GM18861 (cell line): Measurements from ENCODE around the gene C10orf71.

ENCODE experiments used
- ATAC-seq: cut with Tn5 transposase; IDR thresholded peaks from one replicate; pipeline ENCODE4 v1.9.1; 2021; ENCODE audit not compliant: unreplicated experiment

Gene C10orf71

DNA sequence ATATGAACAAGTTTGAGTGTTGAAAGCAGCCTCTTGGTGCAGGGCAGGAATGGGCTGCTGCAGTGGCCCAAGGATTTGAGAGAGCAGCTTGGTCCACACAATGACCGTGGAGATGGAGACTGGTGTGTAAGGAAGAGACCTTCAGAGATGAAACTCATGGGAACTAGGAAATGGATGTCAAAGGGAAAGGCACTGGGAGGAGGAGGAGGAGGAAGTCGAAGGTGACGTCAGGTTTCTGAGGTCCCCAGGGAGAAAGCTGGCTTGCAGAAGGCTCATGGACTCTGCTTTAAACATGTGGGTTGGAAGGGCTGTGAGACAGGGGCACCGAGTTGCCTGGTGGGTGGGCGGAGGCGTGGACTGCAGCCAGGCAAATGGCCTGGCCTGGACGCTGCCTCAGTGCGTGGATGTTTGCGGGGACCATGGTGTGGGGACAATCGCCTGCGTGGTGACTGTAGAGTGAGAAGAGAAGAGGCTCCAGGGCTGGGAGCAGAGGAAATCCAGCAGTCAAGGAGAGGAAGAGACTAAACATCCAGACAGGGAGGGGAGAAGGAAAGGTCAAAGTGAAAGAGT lies 14.6 kb downstream of the C10orf71 start:
- ATAC-seq: no peak

DNA sequence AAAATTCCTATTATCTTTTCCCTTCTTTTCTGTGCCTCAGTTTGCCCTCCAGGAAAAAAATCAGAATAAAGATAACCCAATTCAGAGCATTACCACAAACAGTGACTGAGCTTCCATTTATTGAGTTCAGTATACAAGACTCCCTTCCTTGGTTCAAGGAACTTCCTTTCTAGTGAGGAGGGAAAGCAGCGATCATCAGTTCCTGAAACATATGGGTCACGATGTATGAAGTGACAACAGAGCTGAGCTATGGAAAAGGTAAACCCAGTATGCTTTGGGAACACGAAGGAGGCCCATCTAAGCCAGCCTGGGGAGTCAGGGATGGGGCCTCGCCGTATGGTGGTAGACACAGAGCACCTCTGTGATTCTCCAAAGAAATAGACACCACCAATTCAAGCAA lies 15.8 kb downstream of the C10orf71 start:
- ATAC-seq: no peak

DNA sequence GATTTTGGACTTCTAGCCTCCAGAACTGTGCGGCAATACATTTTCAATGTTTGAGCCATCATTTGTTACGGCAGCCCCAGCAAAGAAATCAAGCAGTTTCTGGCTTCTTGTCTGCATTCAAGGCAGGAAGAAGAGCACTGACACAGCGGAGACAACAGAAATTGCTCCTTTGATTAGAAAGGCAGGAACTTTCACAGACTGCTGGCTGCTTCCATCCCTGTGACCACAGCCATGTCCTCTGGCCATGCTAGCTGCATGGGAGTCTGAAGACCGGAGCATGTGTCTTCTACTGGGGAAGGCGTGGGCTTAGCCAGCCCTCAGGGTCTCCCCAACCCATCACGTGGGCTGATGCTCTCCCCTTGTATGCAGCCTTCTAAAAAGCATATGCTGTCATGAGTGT lies 19.1 kb downstream of the C10orf71 start:
- no peak for ATAC-seq

DNA sequence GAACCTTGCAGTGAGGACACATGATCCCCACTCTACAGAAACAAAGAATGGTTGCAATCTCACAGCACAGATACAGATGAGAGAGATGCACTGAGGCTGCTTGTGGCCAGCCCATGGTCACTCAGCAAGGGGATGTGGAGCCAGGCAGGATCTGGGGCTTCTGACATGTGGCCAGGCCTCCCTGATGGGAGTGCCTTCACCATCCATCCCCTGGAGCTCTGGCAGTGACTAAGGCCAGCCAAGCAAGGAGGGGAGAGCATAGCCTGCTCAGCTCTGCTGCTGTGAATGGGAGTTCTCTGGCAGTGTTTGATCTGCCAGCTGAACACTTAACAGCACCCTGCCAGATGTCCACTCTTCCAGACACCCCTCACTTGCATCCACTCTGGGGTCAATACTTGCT lies 19.8 kb downstream of the C10orf71 start:
- ATAC-seq: no peak

DNA sequence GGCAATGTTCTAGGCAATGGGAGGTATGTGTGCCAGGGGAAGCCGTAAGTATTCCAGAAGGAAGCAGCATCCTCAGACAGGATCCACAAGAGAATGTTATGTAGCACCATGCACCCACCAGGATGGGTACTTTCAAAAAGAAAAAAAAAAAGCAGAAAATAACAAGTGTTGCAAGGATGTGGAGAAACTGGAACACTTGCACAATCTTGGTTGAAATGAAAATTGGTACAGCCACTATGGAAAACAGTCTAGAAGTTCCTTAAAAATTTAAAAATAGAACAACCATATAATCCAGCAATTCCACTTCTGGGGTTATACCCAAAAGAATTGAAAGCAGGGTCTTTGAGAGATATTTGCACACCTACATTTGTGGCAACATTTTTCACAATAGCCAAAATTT lies 20.2 kb downstream of the C10orf71 start:
- no peak for ATAC-seq

DNA sequence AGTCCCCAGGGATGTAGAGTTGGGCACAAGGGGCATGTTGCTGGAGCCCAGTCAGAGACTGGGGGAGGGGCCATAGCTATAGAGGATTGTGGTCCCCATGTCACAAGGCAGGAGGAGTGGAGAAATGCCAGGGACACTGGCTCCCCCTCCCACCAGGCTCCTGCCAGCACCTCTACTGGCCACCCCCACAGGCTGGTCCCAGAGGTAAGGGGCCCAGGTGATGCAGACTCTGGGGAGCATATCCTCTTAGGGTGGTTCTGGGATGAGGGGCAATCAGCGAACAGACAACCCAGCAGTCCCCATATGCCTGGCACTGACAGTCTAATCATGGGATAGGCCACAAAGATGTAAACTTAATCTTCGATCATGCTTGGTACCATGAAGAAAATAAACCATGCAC lies 21.2 kb downstream of the C10orf71 start:
- no peak for ATAC-seq

DNA sequence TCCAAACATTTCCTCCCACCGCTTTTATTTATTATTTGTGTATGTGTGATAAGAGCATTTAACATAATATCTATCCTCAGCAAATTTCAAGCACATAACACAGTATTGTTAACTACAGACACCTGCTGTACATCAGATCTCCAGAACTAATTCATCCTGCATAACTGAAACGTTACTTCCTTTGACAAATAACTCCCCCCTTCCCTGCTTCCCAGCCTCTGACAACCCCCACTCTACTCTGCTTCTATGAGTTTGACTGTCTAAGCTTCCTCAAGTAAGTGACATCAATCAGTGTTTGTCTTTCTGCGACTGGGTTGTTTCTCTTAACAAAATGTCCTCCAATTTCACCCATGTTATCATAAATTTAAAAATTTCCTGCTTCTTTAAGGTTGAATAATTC lies 22.1 kb downstream of the C10orf71 start:
- no peak for ATAC-seq

DNA sequence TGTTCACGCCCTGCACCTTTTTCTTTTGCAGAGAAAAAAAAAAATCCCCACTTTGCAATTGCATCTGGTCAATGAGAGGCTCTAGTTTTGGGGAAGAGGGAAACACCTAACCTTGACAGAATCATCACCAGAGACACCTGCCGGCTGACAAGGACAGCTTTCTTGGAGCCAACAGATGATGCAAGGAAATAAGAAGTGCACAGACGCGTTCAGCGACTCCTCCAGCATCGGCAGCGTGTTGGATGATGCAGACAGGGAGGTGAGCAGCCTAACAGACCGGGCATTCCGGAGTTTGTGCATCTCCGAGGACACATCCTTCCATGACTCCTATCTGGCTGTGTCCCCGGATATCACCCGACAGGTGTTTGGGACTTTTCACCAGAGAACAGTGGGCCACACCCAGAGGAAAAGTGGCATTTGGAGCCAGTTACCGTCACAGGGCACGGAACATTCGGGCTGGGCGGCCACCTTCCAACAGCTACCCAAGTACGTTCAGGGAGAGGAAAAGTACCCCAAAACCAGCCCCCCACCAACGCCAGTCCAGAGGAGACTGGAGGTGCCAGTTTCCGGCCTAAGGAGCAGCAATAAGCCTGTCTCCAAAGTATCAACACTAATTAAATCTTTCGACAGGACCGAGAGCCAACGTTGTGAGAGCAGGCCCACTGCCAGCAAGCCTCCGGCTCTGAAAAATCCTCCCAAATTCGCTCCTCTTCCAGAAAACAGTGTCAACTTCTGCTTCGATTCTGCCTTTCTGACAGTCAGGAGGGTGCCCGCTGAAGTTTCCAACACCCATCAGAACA lies 23.6 kb downstream of the C10orf71 start:
- no peak for ATAC-seq

DNA sequence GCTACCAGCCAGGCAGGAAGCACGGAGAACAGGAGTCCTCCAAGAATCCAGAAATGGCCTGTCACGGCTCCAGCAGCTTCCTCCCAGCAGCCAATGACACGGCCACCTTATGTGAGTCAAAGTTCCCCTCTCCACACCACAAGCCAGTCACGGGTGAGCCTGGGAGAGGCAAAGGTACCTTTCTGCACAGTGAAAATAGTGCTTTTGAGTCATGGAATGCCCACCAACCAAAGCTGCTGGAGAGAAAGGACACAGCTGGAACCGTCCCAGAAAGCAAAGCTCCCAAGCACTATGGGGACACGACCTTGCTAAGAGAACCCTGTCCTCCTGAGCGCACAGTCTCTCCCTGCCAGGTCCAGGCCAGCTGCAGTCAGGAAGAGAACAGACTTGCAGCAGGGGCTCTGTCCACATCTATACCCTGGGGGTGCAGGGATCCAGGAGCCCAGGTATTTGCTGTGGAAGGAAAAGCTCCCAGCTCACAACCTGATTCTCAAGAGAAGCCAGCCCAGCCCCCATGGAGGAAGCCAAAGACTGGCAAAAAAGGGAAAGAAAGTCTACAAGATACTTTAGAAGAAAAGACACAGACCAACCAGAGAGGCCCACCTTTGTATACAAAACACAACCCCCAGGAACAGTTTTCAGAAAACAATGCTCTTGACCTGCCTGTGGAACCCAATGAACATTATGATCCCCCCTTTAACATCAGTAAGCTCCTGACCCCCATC lies 24.4 kb downstream of the C10orf71 start:
- ATAC-seq: no peak

DNA sequence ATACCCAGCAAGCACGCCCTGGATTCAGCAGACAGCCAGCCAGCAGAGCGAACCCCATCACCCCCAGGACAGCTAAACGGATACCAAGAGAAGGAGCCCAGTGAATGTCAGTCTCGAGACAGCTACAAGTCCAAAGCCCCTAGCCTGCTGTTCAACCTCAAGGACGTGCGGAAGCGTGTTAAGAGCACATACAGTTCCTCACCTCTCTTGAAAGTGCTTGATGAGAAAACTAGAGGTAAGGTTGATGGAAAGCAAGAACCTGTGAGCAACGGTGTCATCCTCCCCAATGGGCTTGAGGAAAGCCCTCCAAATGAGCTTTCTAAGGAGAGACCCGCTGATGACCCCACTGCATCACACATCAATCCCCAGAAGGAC lies 24.9 kb downstream of the C10orf71 start:
- ATAC-seq: no peak

DNA sequence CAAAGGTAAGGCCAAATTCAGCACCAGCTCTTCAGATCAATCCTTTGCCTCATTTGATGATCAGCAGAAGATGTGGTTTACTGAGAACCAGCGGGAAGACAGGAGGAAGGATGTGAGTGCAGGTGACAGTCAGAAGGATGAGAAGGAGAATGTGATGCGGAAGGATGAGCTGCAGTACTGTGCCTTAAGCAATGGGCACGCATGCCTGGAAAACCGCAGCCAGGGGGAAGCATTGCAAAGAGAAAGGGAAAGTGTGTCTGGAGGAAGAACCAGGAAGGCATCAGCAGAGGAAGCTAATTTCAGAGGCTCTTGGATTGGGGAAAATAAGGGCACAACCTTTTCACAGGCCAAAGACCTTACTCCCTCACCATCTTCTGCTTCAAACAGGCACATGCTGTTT lies 25.7 kb downstream of the C10orf71 start:
- no peak for ATAC-seq

DNA sequence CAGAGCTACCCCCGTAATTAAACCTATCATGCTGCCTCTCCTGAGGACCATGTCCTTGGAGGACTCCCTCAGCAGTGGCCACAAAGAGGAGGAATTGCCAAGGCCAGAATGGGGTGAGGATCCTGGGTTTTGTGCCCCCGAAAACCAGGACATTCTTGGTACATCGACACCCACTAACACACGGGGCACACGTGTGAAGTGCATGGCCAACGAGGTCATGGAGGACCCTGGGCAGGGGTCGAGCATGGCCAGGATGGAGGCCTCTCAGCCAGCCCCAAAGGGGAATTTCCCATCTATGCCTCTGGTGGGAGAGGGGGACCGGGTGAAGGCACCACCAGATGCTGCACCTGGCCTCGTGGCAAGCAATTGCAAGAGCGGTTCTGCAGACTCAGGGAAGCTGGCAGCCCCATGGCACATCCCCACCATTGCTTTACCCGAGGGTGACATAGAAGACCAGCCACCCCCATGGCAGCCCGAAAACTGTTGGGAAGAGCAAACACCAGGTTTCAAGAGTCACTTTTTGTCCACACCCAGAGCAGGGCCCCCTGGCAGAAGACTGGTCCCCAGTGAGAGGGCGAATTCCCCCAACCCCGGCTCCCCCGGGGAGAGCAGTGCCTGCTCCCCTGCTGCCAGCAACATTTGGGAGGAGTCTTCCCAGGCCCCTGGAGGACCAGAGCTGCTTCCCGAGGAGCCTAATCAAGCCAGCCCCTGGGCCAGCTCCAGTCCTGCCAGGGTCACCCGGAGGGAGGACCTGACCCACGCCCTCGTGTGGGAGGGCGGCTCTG lies 26.4 kb downstream of the C10orf71 start:
- no peak for ATAC-seq

DNA sequence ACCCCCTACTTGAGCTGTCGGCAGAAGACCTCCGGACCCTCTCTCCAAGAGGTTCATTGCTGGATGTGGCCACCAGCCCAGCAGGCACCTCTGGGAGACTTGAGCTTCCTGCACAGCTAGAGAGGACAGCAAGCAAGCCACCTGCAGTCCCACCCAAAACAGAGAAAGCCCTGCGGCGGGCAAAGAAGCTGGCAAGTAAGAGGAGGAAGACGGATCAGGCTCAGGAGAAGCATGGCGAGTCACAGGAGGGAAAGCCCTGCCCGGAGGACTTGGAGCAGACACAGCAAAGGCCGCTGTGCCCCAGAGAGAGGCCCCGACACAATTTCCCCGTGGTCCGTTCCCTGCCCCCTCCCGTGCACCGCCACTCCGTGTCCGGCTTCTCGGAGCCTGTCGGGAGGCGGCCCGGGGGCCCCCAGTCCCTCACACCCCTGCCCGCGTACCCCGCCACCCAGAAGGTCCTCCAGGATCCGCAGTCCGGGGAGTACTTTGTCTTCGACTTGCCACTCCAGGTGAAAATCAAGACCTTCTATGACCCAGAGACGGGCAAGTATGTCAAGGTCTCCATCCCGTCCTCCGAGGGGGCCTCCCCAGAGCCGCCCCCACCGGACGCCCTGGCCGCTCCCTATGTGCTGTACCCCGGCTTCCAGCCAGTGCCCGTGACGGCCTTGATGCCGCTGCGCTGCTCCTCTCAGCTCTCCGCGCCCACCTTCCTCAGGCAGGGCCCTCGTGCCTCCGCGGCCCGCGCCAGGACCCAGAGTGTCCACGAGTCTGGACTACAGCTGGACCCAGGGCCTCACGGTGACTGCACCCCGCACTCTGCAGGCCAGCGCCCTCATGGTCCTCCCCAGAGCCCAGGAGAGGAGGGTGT lies 27.2 kb downstream of the C10orf71 start:
- ATAC-seq: no peak

DNA sequence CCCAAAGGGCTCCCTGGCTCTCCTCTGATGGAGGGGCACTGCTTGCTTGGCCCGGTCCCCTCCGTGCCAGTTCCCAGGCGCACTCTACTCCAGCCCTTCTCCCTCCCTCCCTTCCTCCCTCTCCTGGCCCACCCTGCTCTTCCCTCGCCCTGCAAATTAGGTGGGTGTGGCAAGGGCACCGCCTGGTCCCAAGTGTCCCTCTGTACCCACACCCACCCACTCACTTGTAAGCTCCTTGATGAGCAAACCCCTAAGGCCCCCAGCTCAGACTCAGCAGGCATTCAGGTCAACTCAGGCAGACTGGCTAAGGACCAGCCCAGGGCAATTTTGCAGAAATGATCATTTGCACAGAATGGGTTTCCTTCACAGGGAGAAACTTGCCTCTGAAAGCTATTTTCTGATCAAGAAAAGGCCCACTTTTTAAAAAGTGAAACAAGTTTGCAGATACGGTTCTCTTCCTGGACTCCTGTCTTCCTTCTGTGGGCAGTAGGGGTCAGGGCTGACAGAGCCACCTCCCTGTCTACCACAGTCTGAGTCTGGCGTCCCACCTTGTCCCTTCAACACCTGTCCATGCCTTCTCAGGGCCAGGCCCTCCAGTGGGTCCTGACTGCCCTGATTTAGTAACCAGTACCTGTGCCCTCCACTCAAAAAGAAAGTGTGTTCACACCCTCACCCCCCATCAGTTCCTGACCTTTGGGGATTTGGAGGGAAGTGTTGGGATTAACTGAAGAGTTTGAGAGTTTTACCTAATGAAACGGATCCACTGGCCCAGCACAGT lies 28.3 kb downstream of the C10orf71 start:
- no peak for ATAC-seq

DNA sequence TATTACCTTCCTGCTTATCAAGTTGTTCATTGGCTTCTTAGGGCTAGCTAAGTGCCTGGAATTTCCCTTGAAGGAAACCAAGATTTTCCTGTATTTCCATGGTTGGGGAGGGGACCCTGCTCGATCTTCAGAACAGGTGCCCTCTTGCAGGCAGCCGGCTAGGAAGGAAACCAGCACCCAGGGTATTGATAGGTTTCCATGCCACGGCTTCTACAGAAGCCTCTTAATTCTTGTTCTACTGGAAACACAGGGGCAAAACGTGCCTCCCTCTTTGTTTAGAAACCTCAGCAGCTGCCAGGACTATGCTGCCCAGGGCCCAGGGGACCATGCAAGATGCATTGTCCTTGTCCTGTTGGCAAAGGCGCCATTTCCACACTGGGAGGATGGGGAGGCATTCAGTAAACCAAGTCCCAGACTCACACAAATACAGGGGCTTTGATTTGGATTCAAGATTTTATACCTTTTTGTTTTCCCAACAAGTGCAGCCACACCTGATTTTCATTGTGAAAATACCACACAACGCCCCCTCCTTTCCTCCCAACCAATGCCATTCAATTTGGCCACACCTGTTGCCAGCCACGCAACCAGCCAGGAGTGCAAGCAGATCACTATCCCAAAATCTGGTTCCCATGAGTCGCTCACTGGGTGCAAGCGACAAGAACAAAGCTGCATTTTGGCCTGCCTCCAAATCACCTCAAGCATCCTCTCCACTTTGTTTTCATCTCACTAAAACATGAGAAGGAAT lies 29.6 kb downstream of the C10orf71 start:
- no peak for ATAC-seq

DNA sequence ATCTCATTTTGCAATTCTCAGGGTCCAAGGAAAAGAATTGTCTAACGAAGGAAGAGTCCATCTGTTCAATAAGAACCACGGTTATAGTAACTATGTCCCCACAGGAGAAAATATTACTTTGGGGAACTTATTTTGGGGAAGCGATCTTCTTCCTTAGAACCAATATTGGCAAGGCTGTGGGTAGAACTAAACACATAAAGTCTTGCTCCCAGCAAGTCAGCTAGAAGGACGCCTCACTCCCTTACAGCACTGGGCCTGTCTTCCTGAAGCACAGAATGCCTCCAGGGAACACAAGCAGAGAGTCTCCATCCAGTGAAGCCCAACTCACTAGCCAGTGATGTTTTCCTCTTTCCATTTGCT lies 30.2 kb downstream of the C10orf71 start:
- ATAC-seq: no peak

DNA sequence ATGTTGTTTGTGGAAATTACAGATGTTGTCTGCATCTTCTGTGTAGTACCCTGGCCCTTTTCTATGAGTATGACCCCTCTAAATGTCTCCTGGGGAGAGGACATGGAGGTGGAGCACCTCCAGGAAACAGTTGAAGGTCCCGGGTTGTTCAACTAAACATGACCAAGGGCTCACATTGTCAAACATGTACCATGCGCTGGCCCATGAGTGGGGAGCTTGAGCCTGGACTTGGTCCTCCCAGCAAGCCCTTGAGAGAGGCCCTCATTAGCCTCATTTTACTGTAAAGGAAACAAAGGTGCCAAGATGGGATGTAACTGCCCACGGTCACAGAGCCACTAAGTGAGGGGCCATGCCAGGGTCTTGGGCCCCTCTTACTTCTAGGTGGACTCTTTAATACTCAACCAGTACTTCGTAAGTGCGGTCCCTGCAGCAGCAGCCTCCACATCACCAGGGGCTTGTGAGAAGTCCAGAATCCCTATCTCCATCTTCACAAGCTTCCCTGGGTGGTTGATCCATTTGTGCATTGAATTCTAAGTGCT lies 31.2 kb downstream of the C10orf71 start:
- ATAC-seq: no peak

DNA sequence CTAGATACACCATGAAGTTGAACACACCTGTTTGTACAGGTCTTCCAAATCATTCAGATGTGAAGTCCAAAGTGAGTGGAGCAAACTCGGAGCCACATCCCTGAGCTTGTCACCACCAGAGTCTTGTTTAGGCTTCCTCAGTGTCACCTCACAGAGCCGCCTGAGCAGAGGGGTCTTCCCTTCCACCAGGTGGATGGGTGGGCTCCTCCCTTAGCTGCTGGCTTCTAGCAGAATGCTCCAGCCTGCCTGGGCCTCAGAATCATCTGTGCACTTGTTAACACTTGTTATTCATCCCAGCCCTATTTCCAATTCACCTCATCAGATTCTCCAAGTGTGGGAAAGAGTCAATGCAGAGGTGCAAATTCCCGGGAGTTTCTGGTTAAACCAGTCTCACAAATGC lies 32.5 kb downstream of the C10orf71 start:
- ATAC-seq: no peak

DNA sequence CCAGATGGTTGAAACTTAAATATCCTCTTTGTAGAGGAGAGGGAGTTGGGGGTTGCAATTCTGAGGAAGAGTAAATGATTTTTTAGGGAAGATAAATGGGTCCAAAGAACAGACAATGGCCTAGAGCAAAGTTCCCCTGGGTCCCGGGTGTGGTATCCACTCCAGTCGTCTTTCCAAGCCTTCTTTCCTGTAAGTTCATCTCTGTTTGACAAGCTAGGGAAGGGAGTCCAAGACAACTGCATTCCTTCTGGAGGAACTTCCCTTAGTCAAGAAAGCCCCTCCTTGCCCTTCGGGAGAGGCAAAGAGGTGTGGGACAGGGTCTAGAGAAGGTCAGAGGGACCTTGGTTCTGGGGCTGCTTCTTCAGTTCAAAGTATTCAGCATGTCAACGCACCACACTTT lies 33.4 kb downstream of the C10orf71 start:
- no peak for ATAC-seq
